RWPE1 (cell line): ENCODE measurements around the gene FERMT1.

Experiments used
- CTCF ChIA-PET: fragments of 350-600 bp; sonication (Branson Sonifier 250); formaldehyde crosslinking; extraction: SDS; loops from one replicate; lab custom pipeline; 2021; lab: Yijun Ruan, JAX
- POLR2A ChIA-PET: fragments of 400-600 bp; formaldehyde crosslinking; extraction: SDS; loops from one replicate; lab custom pipeline; 2020; ENCODE audit warnings: antibody characterized with exemption; ENCODE audit not compliant: low non-redundant PET; lab: Yijun Ruan, JAX
- DNase-seq: peaks from one replicate; pipeline ENCODE4 v3.0.0; 2012; ENCODE audit warnings: low spot score
- H3K27ac ChIP-seq: fragments of 450-650 bp; 2 replicates; pipeline ENCODE4 v1.5.1; 2017
- CTCF ChIP-seq: fragments of 450-650 bp; conservative IDR thresholded peaks from 2 replicates; pipeline ENCODE4 v1.5.1; 2017; ENCODE audit warnings: low read depth, mild to moderate bottlenecking

FERMT1 gene

DNA sequence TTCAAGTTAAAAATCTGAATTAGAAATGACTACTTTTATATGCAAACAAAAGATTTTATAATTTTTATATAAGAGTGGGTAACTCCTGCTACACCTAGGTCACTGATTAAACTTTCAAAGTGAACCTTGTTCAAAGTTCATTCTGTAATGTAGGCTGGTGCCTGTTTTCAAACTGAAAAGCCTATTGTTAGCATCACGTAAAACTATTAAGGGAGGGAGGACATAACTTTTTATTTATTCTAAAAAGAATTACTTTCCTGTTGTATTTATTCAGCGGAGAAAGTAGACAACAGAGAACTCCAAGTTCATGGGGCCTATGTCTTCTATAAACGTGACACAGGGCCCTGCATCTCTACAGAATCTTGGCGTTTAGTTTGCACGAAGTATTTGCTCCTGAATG, 27.4 kb downstream of the FERMT1 start:
- no peak overlapping the region for H3K27ac ChIP-seq
- no peak for TF ChIP-seq CTCF
- CTCF ChIA-PET = interaction anchor here (0.6 kb wide), 1 partner anchor 772 kb away, joined by 3 read pairs; no protein-coding TSS in a partner anchor
- POLR2A ChIA-PET = no interaction called here
- no peak for DNase-seq

DNA sequence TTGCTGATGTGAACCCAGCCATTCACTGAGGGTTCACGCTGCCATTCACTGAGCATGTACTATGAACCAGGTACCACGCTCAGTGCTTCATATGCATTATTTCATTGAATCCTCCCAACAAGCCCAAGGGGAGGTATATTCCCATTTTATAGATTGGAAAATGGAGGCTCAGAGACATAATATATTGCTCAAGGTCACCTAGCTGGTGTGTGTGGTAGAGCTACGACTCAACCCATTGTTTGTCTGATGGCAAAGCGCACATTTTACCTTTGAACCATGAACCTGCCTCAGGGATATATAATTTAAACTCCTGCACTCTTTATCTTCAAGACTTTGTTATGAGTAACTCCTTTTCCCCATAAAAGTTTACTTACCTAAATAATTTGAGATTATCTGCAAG, 28.3 kb downstream of the FERMT1 start:
- no peak for TF ChIP-seq CTCF
- POLR2A ChIA-PET = no interaction called here
- CTCF ChIA-PET = interaction anchor here (0.6 kb wide), 1 partner anchor 773 kb away, joined by 3 read pairs; no protein-coding TSS in a partner anchor

GRCh38 chr20:6094063-6094462, 28.8 kb downstream of the FERMT1 start:
- TF ChIP-seq CTCF = no peak
- no peak overlapping the region for H3K27ac ChIP-seq
- ChIA-PET CTCF (interaction anchor here (0.6 kb wide), 1 partner anchor 1949 kb away, joined by 3 read pairs; no protein-coding TSS in a partner anchor), POLR2A (no interaction called here)
- no peak for DNase-seq

More for the DNA sequence above, 28.3 kb downstream of the FERMT1 start:
- H3K27ac ChIP-seq = no peak overlapping the region
- no peak for DNase-seq

DNA sequence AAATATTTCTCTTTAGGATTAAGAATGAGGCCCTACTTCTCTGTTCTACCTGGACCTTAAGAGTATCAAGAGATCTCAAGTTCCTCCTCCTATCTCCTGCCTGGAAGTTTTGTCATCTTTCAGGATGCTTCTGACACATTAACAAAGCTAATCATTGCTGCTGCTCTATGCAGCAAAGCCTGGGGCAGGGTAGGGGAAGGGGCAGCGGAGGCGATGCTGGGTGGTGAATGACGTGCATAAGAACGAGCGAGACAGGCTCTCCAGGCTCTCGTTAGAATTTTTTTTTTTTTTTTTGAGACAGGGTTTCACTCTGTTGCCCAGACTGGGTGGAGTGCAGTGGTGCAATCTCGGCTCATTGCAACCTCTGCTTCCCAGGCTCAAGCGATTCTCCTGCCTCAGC, 31.2 kb downstream of the FERMT1 start:
- ChIA-PET POLR2A (no interaction called here), CTCF (no interaction called here)
- no peak for TF ChIP-seq CTCF
- DNase-seq = no peak
- no peak overlapping the region for H3K27ac ChIP-seq

GRCh38 chr20:6086868-6087267, 36.0 kb downstream of the FERMT1 start:
- peak overlapping the region; percentile 66 for H3K27ac ChIP-seq
- ChIA-PET CTCF (no interaction called here), POLR2A (no interaction called here)
- DNase-seq = peak; percentile 30
- TF ChIP-seq CTCF = no peak

- CTCF ChIA-PET = interaction anchor here (0.6 kb wide), 1 partner anchor 126 kb away, joined by 3 read pairs; no protein-coding TSS in a partner anchor
- no peak overlapping the region for H3K27ac ChIP-seq
- POLR2A ChIA-PET = no interaction called here
Measured at GRCh38 chr20:6083926-6084325, 38.9 kb downstream of the FERMT1 start.

More at GRCh38 chr20:6083926-6084325, 38.9 kb downstream of the FERMT1 start:
- no peak for DNase-seq
- no peak for TF ChIP-seq CTCF
